ENCODE data around the gene HSPA5.

Gene HSPA5

GRCh38 chr9:125189361-125190289 lies 51.5 kb downstream of the HSPA5 start, which contains the start of gene PPP6C:
Gene PPP6C, minus strand, starts transcription at chr9:125189803. Its CDS starts 85 bp downstream, at chr9:125189718.
- DNase-seq (ENCODE audit: low read depth in 2 of 2), result peak; percentile 98

GRCh38 chr9:125189011-125189360 lies 52.2 kb downstream of the HSPA5 start:
- peak in 1 of 2 donors; percentile 19 for DNase-seq (ENCODE audit: low read depth in 2 of 2)

All from stimulated activated CD8-positive, alpha-beta memory T cell treated with anti-CD3 and anti-CD28 coated beads, Interleukin-2, amount 100 ng/mL, for 48 hours (primary cell).